Activated CD8-positive, alpha-beta T cell treated with anti-CD3 and anti-CD28 coated beads for 36 hours (primary cell): ENCODE results near the gene ANTXR1. TPM values are rescaled to one million over a fixed set of nuclear protein-coding genes. Genes with fewer than 3 reads are reported as not detected.
"Not testable (repeated sequence)": the region's sequence is repeated elsewhere in the genome, so short reads cannot be mapped to it uniquely, and the experiment has no call there.

Experiments
- ATAC-seq: fragments of 200-7000 bp; cut with Tn5 transposase; one replicate; pipeline ENCODE4 v1.10.0; 2021; ENCODE audit warnings: mild to moderate bottlenecking, moderate library complexity
- CTCF ChIA-PET: fragments of 350-600 bp; sonication (Branson Sonifier 250); formaldehyde crosslinking; loops from one replicate; lab custom pipeline; 2021; ENCODE audit warnings: antibody characterized with exemption; lab: Charles Lee
- POLR2A ChIA-PET: fragments of 350-600 bp; sonication (Branson Sonifier 250); formaldehyde crosslinking; loops from one replicate; lab custom pipeline; 2021; ENCODE audit warnings: antibody characterized with exemption; lab: Charles Lee
- DNase-seq: peaks from one replicate; pipeline ENCODE4 v3.0.0-alpha.2; 2020
- H3K27ac Mint-ChIP-seq: one replicate; pipeline ENCODE4 v1.8.0; 2021; ENCODE audit warnings: mild to moderate bottlenecking, mixed read lengths
- H3K27me3 Mint-ChIP-seq: one replicate; pipeline ENCODE4 v1.8.0; 2021; ENCODE audit warnings: mixed read lengths
- H3K36me3 Mint-ChIP-seq: one replicate; pipeline ENCODE4 v1.8.0; 2021; ENCODE audit warnings: low read depth, mixed read lengths
- H3K4me1 Mint-ChIP-seq: one replicate; pipeline ENCODE4 v1.8.0; 2021; ENCODE audit warnings: low read depth, mixed read lengths
- H3K4me3 Mint-ChIP-seq: one replicate; pipeline ENCODE4 v1.8.0; 2021; ENCODE audit warnings: mild to moderate bottlenecking, moderate library complexity, mixed read lengths
- H3K9me3 Mint-ChIP-seq: one replicate; pipeline ENCODE4 v1.8.0; 2021; ENCODE audit warnings: mixed read lengths
- CTCF ChIP-seq: fragments of 200-600 bp; IDR thresholded peaks from one replicate; pipeline ENCODE4 v1.8.0; 2022; ENCODE audit warnings: antibody characterized with exemption, mild to moderate bottlenecking
- intact Hi-C: fragments of 100-400 bp; cut with micrococcal nuclease; formaldehyde crosslinking; loops from one replicate; pipeline ENCODE4 v1.10.0; 2022
- total RNA-seq, 2 experiments: library from RNA; stranded (reverse); gene quantifications; one replicate each; pipeline ENCODE4 v1.2.3, GENCODE V29; 2021

Gene ANTXR1
- total RNA-seq, 2 experiments from 2014 or later, result 0.05 to 0.09 TPM

DNA sequence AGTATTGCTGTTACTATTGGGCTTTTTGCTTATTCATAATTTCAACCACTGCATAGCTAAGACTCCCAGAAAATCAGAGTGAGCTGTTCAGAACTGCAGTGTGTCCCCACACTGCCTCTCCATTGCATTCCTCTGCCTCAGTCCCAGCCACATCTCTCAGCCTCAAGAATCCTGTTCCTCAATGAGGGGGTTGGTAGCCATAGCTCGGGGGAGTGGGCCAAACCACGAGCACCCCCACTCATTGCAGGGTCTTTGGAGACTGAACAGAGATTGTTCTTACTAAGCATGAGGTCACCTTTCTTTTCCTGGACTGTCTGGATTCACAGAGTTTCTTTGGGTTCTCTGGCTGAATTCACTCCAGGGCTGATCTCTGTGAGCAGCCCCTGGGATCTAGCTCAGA, 213.0 kb downstream of the ANTXR1 start:
- ATAC-seq, result no peak
- H3K27me3 Mint-ChIP-seq, result peaks cover 4% of the 10 kb centered on the region
- H3K4me3 Mint-ChIP-seq, result no peak overlapping the region
- TF ChIP-seq CTCF, result no peak
- H3K27ac Mint-ChIP-seq, result no peak overlapping the region
- DNase-seq, result no peak
- H3K9me3 Mint-ChIP-seq, result no peaks in the 10 kb centered on the region
- H3K4me1 Mint-ChIP-seq, result no peaks in the 10 kb centered on the region
- intact Hi-C loops, result no loop called here
- CTCF ChIA-PET, result interaction anchor here (1.0 to 1.3 kb wide), 2 partner anchors 81 to 282 kb away, joined by 3 to 4 read pairs; no protein-coding TSS in a partner anchor
- H3K36me3 Mint-ChIP-seq, result no peaks in the 10 kb centered on the region
- POLR2A ChIA-PET, result interaction anchor here (1.1 kb wide), 1 partner anchor 11 kb away, joined by 3 read pairs; no protein-coding TSS in a partner anchor

GRCh38 chr2:69226903-69227302, 213.9 kb downstream of the ANTXR1 start:
- no peak for DNase-seq
- no peak for TF ChIP-seq CTCF
- intact Hi-C loops, result no loop called here
- Mint-ChIP-seq H3K4me3 (no peak overlapping the region), H3K27ac (no peak overlapping the region), H3K4me1 (no peaks in the 10 kb centered on the region), H3K27me3 (peaks cover 4% of the 10 kb centered on the region), H3K9me3 (no peaks in the 10 kb centered on the region), H3K36me3 (no peaks in the 10 kb centered on the region)
- POLR2A ChIA-PET, result no interaction called here
- no peak for ATAC-seq
- CTCF ChIA-PET, result no interaction called here

DNA sequence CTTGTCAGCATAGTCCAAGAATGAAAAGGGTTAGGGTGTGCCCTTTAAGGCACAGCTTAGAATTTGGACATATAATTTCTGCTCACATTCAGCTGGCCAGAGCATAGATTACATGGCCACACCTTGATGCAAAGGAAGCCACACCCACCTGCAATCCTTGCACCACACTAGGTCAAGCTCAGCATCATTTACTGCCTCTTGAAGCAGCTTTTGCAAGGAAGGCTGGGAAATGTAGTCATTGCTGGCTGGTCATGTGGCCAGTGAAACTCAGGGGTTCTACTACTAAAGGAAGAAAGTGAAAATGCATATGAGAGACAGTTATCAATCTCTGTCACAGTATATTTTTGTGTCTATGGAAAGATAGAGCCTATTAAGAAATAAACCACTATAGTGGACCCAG, 214.7 kb downstream of the ANTXR1 start:
- Mint-ChIP-seq H3K27me3 (peaks cover 4% of the 10 kb centered on the region), H3K4me3 (no peak overlapping the region), H3K4me1 (no peaks in the 10 kb centered on the region), H3K27ac (no peak overlapping the region), H3K36me3 (no peaks in the 10 kb centered on the region), H3K9me3 (no peaks in the 10 kb centered on the region)
- TF ChIP-seq CTCF, result no peak
- ChIA-PET CTCF (no interaction called here), POLR2A (no interaction called here)
- DNase-seq (no peak), ATAC-seq (no peak)
- intact Hi-C loops, result no loop called here

DNA sequence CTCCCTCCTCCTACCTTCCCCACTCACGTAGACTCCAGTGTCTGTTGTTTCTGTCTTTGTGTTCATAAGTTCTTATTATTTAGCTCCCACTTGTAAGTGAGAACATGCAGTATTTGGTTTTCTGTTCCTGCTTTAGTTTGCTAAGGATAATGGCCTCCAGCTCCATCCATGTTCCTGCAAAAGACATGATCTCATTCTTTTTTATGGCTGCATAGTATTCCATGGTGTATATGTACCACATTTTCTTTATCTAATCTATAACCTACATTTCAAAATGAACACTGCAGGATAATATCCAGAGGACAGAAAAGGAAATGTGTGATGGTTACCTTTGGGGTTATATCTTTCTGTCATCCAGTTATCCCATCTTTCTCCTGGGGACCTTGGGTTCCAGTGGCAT, 218.0 kb downstream of the ANTXR1 start:
- H3K27ac Mint-ChIP-seq, ATAC-seq, POLR2A ChIA-PET, H3K36me3 Mint-ChIP-seq, H3K9me3 Mint-ChIP-seq, CTCF ChIA-PET, H3K4me1 Mint-ChIP-seq, DNase-seq, H3K27me3 Mint-ChIP-seq, H3K4me3 Mint-ChIP-seq, intact Hi-C loops: not testable (repeated sequence)

GRCh38 chr2:69231612-69232277, 218.8 kb downstream of the ANTXR1 start:
- no peak for DNase-seq
- intact Hi-C loops, result no loop called here
- ATAC-seq, result no peak
- no peaks in the 10 kb centered on the region for H3K4me1 Mint-ChIP-seq
- H3K27ac Mint-ChIP-seq, result no peak overlapping the region
- H3K36me3 Mint-ChIP-seq, result no peaks in the 10 kb centered on the region
- ChIA-PET CTCF (no interaction called here), POLR2A (no interaction called here)
- peaks cover 2% of the 10 kb centered on the region for H3K27me3 Mint-ChIP-seq
- H3K9me3 Mint-ChIP-seq, result no peaks in the 10 kb centered on the region
- H3K4me3 Mint-ChIP-seq, result no peak overlapping the region
- no peak for TF ChIP-seq CTCF

GRCh38 chr2:69235835-69236234, 222.9 kb downstream of the ANTXR1 start:
- H3K9me3 Mint-ChIP-seq, intact Hi-C loops, H3K4me1 Mint-ChIP-seq, DNase-seq, H3K27me3 Mint-ChIP-seq, H3K4me3 Mint-ChIP-seq, H3K27ac Mint-ChIP-seq, POLR2A ChIA-PET, H3K36me3 Mint-ChIP-seq, ATAC-seq: not testable (repeated sequence)
- CTCF ChIA-PET, result interaction anchor here (1.0 kb wide), 1 partner anchor 9 kb away, joined by 3 read pairs; no protein-coding TSS in a partner anchor
